Measurements from ENCODE around the gene DDX6.

DDX6 gene

GRCh38 chr11:118807800-118808778 lies 17.1 kb upstream of the DDX6 start:
- Histone ChIP-seq H2AFZ (ENCODE audit: low read length) (no peak overlapping the region), H3K36me3 (ENCODE audit: insufficient read depth, low read length) (no peaks in the 10 kb centered on the region), H3K9me2 (ENCODE audit: low read depth, low read length) (no peaks in the 10 kb centered on the region), H4K20me1 (ENCODE audit: insufficient read depth, low read length) (no peaks in the 10 kb centered on the region), H3F3A (ENCODE audit: insufficient read depth, low read length) (no peaks in the 10 kb centered on the region), H3K79me2 (ENCODE audit: insufficient read depth, low read length) (no peaks in the 10 kb centered on the region), H3K27ac (ENCODE audit: low read depth, low read length, poor library complexity, severe bottlenecking) (no peak overlapping the region), H3K4me1 (ENCODE audit: insufficient read depth, low read length, severe bottlenecking) (peaks cover 16% of the 10 kb centered on the region), H3K4me3 (ENCODE audit: low read depth, low read length, poor library complexity, severe bottlenecking) (no peak overlapping the region), H3K9me3 (ENCODE audit: low read length) (no peaks in the 10 kb centered on the region), H3K27me3 (ENCODE audit: insufficient read depth, low read length) (no peaks in the 10 kb centered on the region), H3K9ac (ENCODE audit: low read length) (no peak overlapping the region), H3K4me2 (ENCODE audit: low read length) (no peak overlapping the region)
- no peak for TF ChIP-seq EZH2 (IDR thresholded peaks at IDR 0.05; ENCODE audit: borderline replicate concordance, low read length)
- TF ChIP-seq, protein P1, sequence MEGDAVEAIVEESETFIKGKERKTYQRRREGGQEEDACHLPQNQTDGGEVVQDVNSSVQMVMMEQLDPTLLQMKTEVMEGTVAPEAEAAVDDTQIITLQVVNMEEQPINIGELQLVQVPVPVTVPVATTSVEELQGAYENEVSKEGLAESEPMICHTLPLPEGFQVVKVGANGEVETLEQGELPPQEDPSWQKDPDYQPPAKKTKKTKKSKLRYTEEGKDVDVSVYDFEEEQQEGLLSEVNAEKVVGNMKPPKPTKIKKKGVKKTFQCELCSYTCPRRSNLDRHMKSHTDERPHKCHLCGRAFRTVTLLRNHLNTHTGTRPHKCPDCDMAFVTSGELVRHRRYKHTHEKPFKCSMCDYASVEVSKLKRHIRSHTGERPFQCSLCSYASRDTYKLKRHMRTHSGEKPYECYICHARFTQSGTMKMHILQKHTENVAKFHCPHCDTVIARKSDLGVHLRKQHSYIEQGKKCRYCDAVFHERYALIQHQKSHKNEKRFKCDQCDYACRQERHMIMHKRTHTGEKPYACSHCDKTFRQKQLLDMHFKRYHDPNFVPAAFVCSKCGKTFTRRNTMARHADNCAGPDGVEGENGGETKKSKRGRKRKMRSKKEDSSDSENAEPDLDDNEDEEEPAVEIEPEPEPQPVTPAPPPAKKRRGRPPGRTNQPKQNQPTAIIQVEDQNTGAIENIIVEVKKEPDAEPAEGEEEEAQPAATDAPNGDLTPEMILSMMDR (IDR thresholded peaks at IDR 0.05; ENCODE audit: low read length), result no peak

DNA sequence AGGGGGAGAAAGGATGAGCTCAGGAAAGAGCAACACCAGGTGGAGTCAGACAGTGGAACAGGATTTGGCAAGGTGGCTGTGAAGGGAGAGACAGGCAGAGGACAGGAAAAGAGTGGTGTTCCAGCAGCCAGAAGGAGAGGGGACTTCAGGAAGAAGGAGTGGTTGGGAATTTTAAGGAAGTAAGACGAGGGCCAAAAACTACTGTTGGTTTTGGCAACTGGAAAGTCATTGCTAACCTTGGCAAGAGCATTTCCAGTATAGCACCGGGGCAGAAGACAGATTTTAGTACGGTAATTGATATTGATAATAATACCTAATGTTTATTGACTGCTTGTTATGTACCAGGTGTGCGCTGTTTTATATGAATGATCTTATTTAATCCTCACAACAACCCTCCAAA lies 15.4 kb upstream of the DDX6 start:
- Histone ChIP-seq H3K27me3 (ENCODE audit: insufficient read depth, low read length) (no peaks in the 10 kb centered on the region), H3K27ac (ENCODE audit: low read depth, low read length, poor library complexity, severe bottlenecking) (no peak overlapping the region), H3K9ac (ENCODE audit: low read length) (no peak overlapping the region), H3K4me1 (ENCODE audit: insufficient read depth, low read length, severe bottlenecking) (peaks cover 11% of the 10 kb centered on the region), H3K9me2 (ENCODE audit: low read depth, low read length) (no peaks in the 10 kb centered on the region), H3K4me2 (ENCODE audit: low read length) (no peak overlapping the region), H3K36me3 (ENCODE audit: insufficient read depth, low read length) (no peaks in the 10 kb centered on the region), H3K79me2 (ENCODE audit: insufficient read depth, low read length) (no peaks in the 10 kb centered on the region), H3F3A (ENCODE audit: insufficient read depth, low read length) (no peaks in the 10 kb centered on the region), H3K4me3 (ENCODE audit: low read depth, low read length, poor library complexity, severe bottlenecking) (no peak overlapping the region), H2AFZ (ENCODE audit: low read length) (no peak overlapping the region), H4K20me1 (ENCODE audit: insufficient read depth, low read length) (no peaks in the 10 kb centered on the region), H3K9me3 (ENCODE audit: low read length) (no peaks in the 10 kb centered on the region)
- TF ChIP-seq, protein P1 (IDR thresholded peaks at IDR 0.05; ENCODE audit: low read length), result no peak
- TF ChIP-seq EZH2 (IDR thresholded peaks at IDR 0.05; ENCODE audit: borderline replicate concordance, low read length), result no peak

DNA sequence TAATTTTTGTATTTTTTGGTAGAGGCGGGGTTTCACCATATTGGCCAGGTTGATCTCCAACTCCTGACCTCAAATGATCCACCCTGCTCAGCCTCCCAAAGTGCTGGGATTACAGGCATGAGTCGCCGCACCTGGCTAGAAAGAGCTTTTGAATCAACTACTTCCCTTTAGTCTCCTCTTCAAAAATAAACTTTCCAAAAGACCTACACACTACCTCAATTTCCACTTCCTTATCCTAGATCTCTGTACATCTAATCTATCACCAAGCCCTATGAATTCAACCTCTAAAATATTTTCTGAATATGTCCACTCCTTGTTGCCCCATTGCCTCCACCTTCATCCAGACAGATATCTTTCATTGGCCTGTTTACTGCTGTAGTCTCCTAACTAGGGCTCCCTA lies 13.1 kb upstream of the DDX6 start:
- Histone ChIP-seq H3F3A (ENCODE audit: insufficient read depth, low read length) (no peaks in the 10 kb centered on the region), H3K27ac (ENCODE audit: low read depth, low read length, poor library complexity, severe bottlenecking) (no peak overlapping the region), H3K9me2 (ENCODE audit: low read depth, low read length) (no peaks in the 10 kb centered on the region), H3K79me2 (ENCODE audit: insufficient read depth, low read length) (no peaks in the 10 kb centered on the region), H4K20me1 (ENCODE audit: insufficient read depth, low read length) (no peaks in the 10 kb centered on the region), H3K4me2 (ENCODE audit: low read length) (no peak overlapping the region), H3K9ac (ENCODE audit: low read length) (no peak overlapping the region), H2AFZ (ENCODE audit: low read length) (no peak overlapping the region), H3K4me3 (ENCODE audit: low read depth, low read length, poor library complexity, severe bottlenecking) (no peak overlapping the region), H3K4me1 (ENCODE audit: insufficient read depth, low read length, severe bottlenecking) (peaks cover 8% of the 10 kb centered on the region), H3K36me3 (ENCODE audit: insufficient read depth, low read length) (no peaks in the 10 kb centered on the region), H3K9me3 (ENCODE audit: low read length) (no peaks in the 10 kb centered on the region), H3K27me3 (ENCODE audit: insufficient read depth, low read length) (no peaks in the 10 kb centered on the region)
- TF ChIP-seq, protein P1 (IDR thresholded peaks at IDR 0.05; ENCODE audit: low read length), result no peak
- TF ChIP-seq EZH2 (IDR thresholded peaks at IDR 0.05; ENCODE audit: borderline replicate concordance, low read length), result no peak

All from OCI-LY1 (cell line).